Suprapubic skin (tissue), 4 donors: ENCODE measurements around the gene ERMN. TPM values are rescaled to one million over a fixed set of nuclear protein-coding genes. Genes with fewer than 3 reads are reported as not detected.

Experiments
- DNase-seq, 2 donors: peaks; one replicate each; pipeline ENCODE4 v3.0.0-alpha.2; 2019; ENCODE audit warnings: low spot score in 2 of 2
- H3K27ac ChIP-seq: fragments of 200-600 bp; sonication (generic); one replicate; pipeline ENCODE4 v1.5.1; 2019
- H3K27me3 ChIP-seq: fragments of 200-600 bp; sonication (generic); one replicate; pipeline ENCODE4 v1.5.1; 2019
- H3K36me3 ChIP-seq: fragments of 200-600 bp; sonication (generic); one replicate; pipeline ENCODE4 v1.5.1; 2019
- H3K4me1 ChIP-seq: fragments of 200-600 bp; sonication (generic); one replicate; pipeline ENCODE4 v1.5.1; 2019
- H3K4me3 ChIP-seq: fragments of 200-600 bp; sonication (generic); one replicate; pipeline ENCODE4 v1.5.1; 2019; ENCODE audit warnings: mild to moderate bottlenecking
- H3K9me3 ChIP-seq: fragments of 200-600 bp; sonication (generic); one replicate; pipeline ENCODE4 v1.5.1; 2019
- CTCF ChIP-seq, 2 donors: fragments of 200-600 bp in 1 of 2; fragments of 450-650 bp in 1 of 2; sonication (generic) in 1 of 2; IDR thresholded peaks; one replicate each; pipeline ENCODE4 v1.5.1; 2016 to 2019; ENCODE audit warnings: antibody characterized with exemption in 2 of 2, mild to moderate bottlenecking in 1 of 2, moderate library complexity in 1 of 2
- EP300 ChIP-seq: sonication (generic); formaldehyde crosslinking; IDR thresholded peaks from one replicate; pipeline ENCODE4 v1.6.1; 2017; ENCODE audit warnings: antibody characterized with exemption
- POLR2A ChIP-seq, 2 donors: fragments of 450-650 bp; IDR thresholded peaks; one replicate each; pipeline ENCODE4 v1.6.1; 2017; ENCODE audit warnings: antibody characterized with exemption in 2 of 2, mild to moderate bottlenecking in 2 of 2, moderate library complexity in 2 of 2
- POLR2AphosphoS5 ChIP-seq, 3 donors: sonication (generic); formaldehyde crosslinking; IDR thresholded peaks; one replicate each; pipeline ENCODE4 v1.6.1; 2017; ENCODE audit warnings: antibody characterized with exemption in 3 of 3
- WGBS: methylation state at CpG from one replicate; pipeline ENCODE4 v1.1.5; 2018; 5-methylcytosine and 5-hydroxymethylcytosine counted together
- total RNA-seq, 4 donors: library from RNA; depleted of rRNA; stranded (reverse); fragments of >200 nt; gene quantifications; one replicate each; pipeline ENCODE4 v1.1.0, GENCODE V29; 2016

ERMN gene
- total RNA-seq, 4 donors from 2014 or later = 0.72 TPM; not detected in 3

- Histone ChIP-seq H3K27me3 (no peaks in the 10 kb centered on the region), H3K4me1 (no peaks in the 10 kb centered on the region), H3K9me3 (no peaks in the 10 kb centered on the region), H3K4me3 (no peak overlapping the region), H3K27ac (no peak overlapping the region), H3K36me3 (no peaks in the 10 kb centered on the region)
- TF ChIP-seq EP300 (no peak), POLR2A (IDR thresholded peaks at IDR 0.05) (no peak)
- 86% methylated on average over 1 of the region's 1 CpG for WGBS
- DNase-seq = no peak
Observed at GRCh38 chr2:157271590-157272203, 53.9 kb downstream of the ERMN start.

- 80% methylated on average over 2 of the region's 2 CpGs for WGBS
- TF ChIP-seq CTCF (IDR thresholded peaks at IDR 0.05) = no peak
- TF ChIP-seq POLR2A (IDR thresholded peaks at IDR 0.05) = no peak
- no peak for TF ChIP-seq POLR2AphosphoS5 (IDR thresholded peaks at IDR 0.05)
- TF ChIP-seq EP300 = no peak
- no peak overlapping the region for H3K27ac ChIP-seq
- no peak overlapping the region for H3K4me3 ChIP-seq
- no peaks in the 10 kb centered on the region for H3K9me3 ChIP-seq
- H3K36me3 ChIP-seq = no peaks in the 10 kb centered on the region
- H3K27me3 ChIP-seq = no peaks in the 10 kb centered on the region
- no peak for DNase-seq
- H3K4me1 ChIP-seq = no peaks in the 10 kb centered on the region
Observed at GRCh38 chr2:157269922-157270321, 55.7 kb downstream of the ERMN start.

- no peak for DNase-seq
- WGBS = 66% methylated on average over 2 of the region's 2 CpGs
- Histone ChIP-seq H3K36me3 (no peaks in the 10 kb centered on the region), H3K9me3 (no peaks in the 10 kb centered on the region), H3K4me1 (no peaks in the 10 kb centered on the region), H3K4me3 (no peak overlapping the region), H3K27ac (no peak overlapping the region), H3K27me3 (no peaks in the 10 kb centered on the region)
- TF ChIP-seq EP300 (no peak), CTCF (IDR thresholded peaks at IDR 0.05) (no peak), POLR2AphosphoS5 (IDR thresholded peaks at IDR 0.05) (no peak), POLR2A (IDR thresholded peaks at IDR 0.05) (no peak)
Observed at GRCh38 chr2:157269060-157269459, 56.6 kb downstream of the ERMN start.

Other genes with a start within 250 kb of the ERMN start
- under 1 TPM; 0.26 to 0.98 (median 0.37) TPM for gene GALNT5, start 68.1 kb downstream of the ERMN start, total RNA-seq
- 1 to 10 TPM; 2.1 to 9.6 (median 6.1) TPM for gene CYTIP, start 118.3 kb upstream of the ERMN start, total RNA-seq